K562 (cell line): ENCODE data around the gene NPPC. TPM values are rescaled to one million over a fixed set of nuclear protein-coding genes. Genes with fewer than 3 reads are reported as not detected.
A peak's percentile ranks its signal among the peaks of the same experiment; 100 is the strongest.

Experiments
- BRCA1 ChIP-seq, 2 experiments: fragments of 450-650 bp in 1 of 2; sonication (generic) in 1 of 2; formaldehyde crosslinking in 1 of 2; IDR thresholded peaks; 2 replicates each; pipeline versions ENCODE4 v1.5.0 to v1.6.1; 2017 to 2020; ENCODE audit warnings: mild to moderate bottlenecking in 1 of 2, missing genetic modification reagents in 1 of 2
- MAFK ChIP-seq: IDR thresholded peaks from 2 replicates; pipeline ENCODE4 v1.6.1; 2011; ENCODE audit warnings: low read length, improper control_type of control experiment
- MAZ ChIP-seq, 2 experiments: fragments of 450-650 bp in 1 of 2; sonication (generic) in 1 of 2; formaldehyde crosslinking; IDR thresholded peaks in 1 of 2; conservative IDR thresholded peaks in 1 of 2; 2 replicates each; pipeline versions ENCODE4 v1.4.0 to v1.5.0; 2020; ENCODE audit warnings: mild to moderate bottlenecking in 1 of 2, missing genetic modification reagents in 1 of 2
- NR2F6 ChIP-seq: fragments of 450-650 bp; formaldehyde crosslinking; IDR thresholded peaks from 2 replicates; pipeline ENCODE4 v1.4.0; 2020; ENCODE audit warnings: mild to moderate bottlenecking
- PBX2 ChIP-seq, 2 experiments: IDR thresholded peaks in 1 of 2; conservative IDR thresholded peaks in 1 of 2; 2 replicates each; pipeline ENCODE4 v1.6.1; 2016; ENCODE audit warnings: low read depth in 2 of 2, mild to moderate bottlenecking in 1 of 2, missing compliant biosample characterization in 1 of 2, missing genetic modification characterization in 1 of 2, moderate library complexity in 1 of 2
- RAD21 ChIP-seq, 2 experiments: fragments of 250-450 bp in 1 of 2; fragments of 450-650 bp in 1 of 2; sonication (Bioruptor Pico) in 1 of 2; formaldehyde crosslinking in 1 of 2; IDR thresholded peaks in 1 of 2; conservative IDR thresholded peaks in 1 of 2; 2 replicates each; pipeline versions ENCODE4 v1.4.0 to v1.8.0; 2020 to 2022; ENCODE audit warnings: mild to moderate bottlenecking in 2 of 2, moderate library complexity in 1 of 2
- SETDB1 ChIP-seq: IDR thresholded peaks from one replicate; pipeline ENCODE4 v1.6.1; 2012; ENCODE audit warnings: low read length, control low read depth, inconsistent platforms
- ZBTB17 ChIP-seq: fragments of 450-650 bp; formaldehyde crosslinking; IDR thresholded peaks from 2 replicates; pipeline ENCODE4 v1.4.0; 2020; ENCODE audit warnings: mild to moderate bottlenecking
- ZC3H4 ChIP-seq: sonication (generic); formaldehyde crosslinking; IDR thresholded peaks from 2 replicates; pipeline ENCODE4 v1.9.0; 2021; ENCODE audit warnings: missing genetic modification reagents, borderline replicate concordance
- ZKSCAN3 ChIP-seq: fragments of 250-450 bp; sonication (Bioruptor Pico); IDR thresholded peaks from 2 replicates; pipeline ENCODE4 v1.4.0; 2020
- ZNF175 ChIP-seq: fragments of 200-800 bp; sonication (Bioruptor generic); IDR thresholded peaks from 2 replicates; pipeline ENCODE4 v1.6.1; 2016; ENCODE audit warnings: low read depth, mild to moderate bottlenecking, missing genetic modification characterization, missing compliant biosample characterization
- polyA plus RNA-seq, 8 experiments: library from polyadenylated mRNA; depleted of rRNA in 4 of 8; stranded (reverse) in 5 of 8; unstranded in 3 of 8; fragments of >200 nt; fragmentation: Nextera tagmentation in 2 of 8; fragmentation: Illumina TruSeq in 1 of 8; extraction: Ambion mirVana in 2 of 8; extraction: Trizol in 1 of 8; gene quantifications; 2 replicates each; pipeline versions ENCODE4 v1.2.1 to v1.2.3, GENCODE V29; 2011 to 2014; ENCODE audit warnings: inconsistent platforms in 1 of 8, missing spikeins in 1 of 8
- total RNA-seq, 7 experiments: library from RNA; depleted of rRNA in 6 of 7; stranded (reverse); fragments of >200 nt in 6 of 7; fragmentation: Illumina TruSeq in 2 of 7; extraction: Trizol in 2 of 7; gene quantifications; 2 replicates each; pipeline versions ENCODE4 v1.2.1 to v1.2.3, GENCODE V29; 2011 to 2021; ENCODE audit warnings: low replicate concordance in 1 of 7

Gene NPPC
- total and polyA plus RNA-seq, 9 of the 15 experiments (the other 6 are each of a cell fraction or from before 2014, with no cell fraction given), result not detected

GRCh38 chr2:231929961-231930592 is 3.9 kb upstream of the NPPC start (continued):
- TF ChIP-seq NR2F6 (CRISPR knock-in tag) (no peak), MAFK (no peak), SETDB1 (no peak), BRCA1 (IDR thresholded peaks at IDR 0.05) (no peak), BRCA1 (CRISPR knock-in tag; IDR thresholded peaks at IDR 0.05) (no peak), ZBTB17 (CRISPR knock-in tag) (peak; percentile 91), RAD21 (CRISPR knock-in tag; conservative IDR thresholded peaks at IDR 0.05 in 1 of 2, IDR thresholded peaks at IDR 0.05 in 1 of 2) (peak in 1 of 2 experiments; percentile 25; a peak in 2 of 4 replicates), ZKSCAN3 (CRISPR knock-in tag) (no peak), ZC3H4 (CRISPR knock-in tag) (no peak), MAZ (CRISPR knock-in tag; conservative IDR thresholded peaks at IDR 0.05 in 1 of 2, IDR thresholded peaks at IDR 0.05 in 1 of 2) (0 out of 4 replicates have a peak, but pooled peaks of 1 of the 2 experiments have one; percentile 32), ZNF175 (CRISPR knock-in tag) (no peak), PBX2 (CRISPR knock-in tag; IDR thresholded peaks at IDR 0.05; ENCODE audit: low read depth) (no peak), PBX2 (tag; conservative IDR thresholded peaks at IDR 0.05; ENCODE audit: low read depth) (no peak)
